Activated gamma-delta T cell treated with anti-CD3 and anti-CD28 coated beads, Interleukin-2, amount 50 U/mL, for 16 hours (primary cell): Measurements from ENCODE around the gene PRPSAP2.

Experiments used
- DNase-seq: peaks from one replicate; pipeline ENCODE4 v3.0.0-alpha.2; 2020; ENCODE audit warnings: low read depth

The PRPSAP2 gene

GRCh38 chr17:18962494-18962815, 104.5 kb downstream of the PRPSAP2 start:
- DNase-seq = no peak

GRCh38 chr17:18963126-18964017, 105.4 kb downstream of the PRPSAP2 start:
- DNase-seq = no peak

GRCh38 chr17:18964018-18964351, 106.1 kb downstream of the PRPSAP2 start:
- DNase-seq = no peak

- DNase-seq = no peak
Measured at GRCh38 chr17:18964550-18964949, 106.6 kb downstream of the PRPSAP2 start.

GRCh38 chr17:18965530-18966236, 107.8 kb downstream of the PRPSAP2 start:
- DNase-seq = no peak

- no peak for DNase-seq
Measured at GRCh38 chr17:18966831-18967624, 109.1 kb downstream of the PRPSAP2 start.

GRCh38 chr17:18967916-18968315, 110.0 kb downstream of the PRPSAP2 start:
- no peak for DNase-seq

GRCh38 chr17:18968345-18968744, 110.4 kb downstream of the PRPSAP2 start:
- DNase-seq = no peak

- no peak for DNase-seq
Measured at GRCh38 chr17:18968945-18969887, 111.3 kb downstream of the PRPSAP2 start.

GRCh38 chr17:18970582-18971480, 112.9 kb downstream of the PRPSAP2 start:
- DNase-seq = no peak

- DNase-seq = no peak
Measured at GRCh38 chr17:18971801-18972200, 113.9 kb downstream of the PRPSAP2 start.

- DNase-seq = no peak
Measured at GRCh38 chr17:18974407-18975149, 116.6 kb downstream of the PRPSAP2 start.

- no peak for DNase-seq
Measured at GRCh38 chr17:18975597-18975996, 117.7 kb downstream of the PRPSAP2 start.

GRCh38 chr17:18976201-18976600, 118.3 kb downstream of the PRPSAP2 start:
- no peak for DNase-seq

GRCh38 chr17:18977021-18977420, 119.1 kb downstream of the PRPSAP2 start:
- no peak for DNase-seq

- no peak for DNase-seq
Measured at GRCh38 chr17:18977646-18978045, 119.7 kb downstream of the PRPSAP2 start.

GRCh38 chr17:18978050-18978449, 120.1 kb downstream of the PRPSAP2 start:
- no peak for DNase-seq

GRCh38 chr17:18978655-18979054, 120.7 kb downstream of the PRPSAP2 start:
- no peak for DNase-seq
